Astrocyte (in vitro differentiated cells and primary cell): ENCODE measurements around the gene CIDEA.

Experiments used
- EZH2 ChIP-seq: IDR thresholded peaks from 2 replicates; pipeline ENCODE4 v1.6.1; 2012; ENCODE audit warnings: mild to moderate bottlenecking, low read length, inconsistent platforms; ENCODE audit not compliant: insufficient read depth
- TF ChIP-seq, protein P1 (sequence below): IDR thresholded peaks from 2 replicates; pipeline ENCODE4 v1.5.1; 2011; ENCODE audit warnings: low read depth, mild to moderate bottlenecking, inconsistent platforms, low read length, moderate library complexity; ENCODE audit not compliant: insufficient read depth

DNA sequence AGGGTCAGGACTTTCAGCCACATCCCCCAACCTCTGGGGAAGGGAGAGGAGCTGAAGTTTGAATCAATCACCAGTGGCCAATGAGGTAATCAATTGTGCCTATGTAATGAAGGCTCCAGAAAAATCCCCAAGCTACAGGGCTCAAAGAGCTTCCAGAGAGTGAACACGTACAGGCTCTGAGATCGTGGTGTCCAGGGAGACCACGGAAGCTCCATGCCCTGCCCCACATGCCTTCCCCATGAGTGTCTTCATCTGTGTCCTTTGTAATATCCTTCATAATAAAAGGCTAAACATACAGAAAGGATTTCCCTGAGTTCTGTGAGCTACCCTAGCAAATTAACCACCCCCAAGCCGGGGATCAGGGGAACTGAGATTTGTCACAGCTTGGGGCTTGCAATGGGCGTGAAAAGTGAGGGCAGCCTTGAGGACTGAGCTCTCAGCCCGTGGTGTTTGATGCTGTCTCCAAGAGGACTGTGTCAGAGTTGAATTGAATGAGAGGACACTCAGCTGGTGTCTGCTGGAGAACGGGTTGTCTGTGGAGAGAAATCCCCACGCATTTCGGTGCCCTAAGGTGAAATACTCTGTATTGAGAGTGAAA is 28.4 kb downstream of the CIDEA start:
- TF ChIP-seq, protein P1, sequence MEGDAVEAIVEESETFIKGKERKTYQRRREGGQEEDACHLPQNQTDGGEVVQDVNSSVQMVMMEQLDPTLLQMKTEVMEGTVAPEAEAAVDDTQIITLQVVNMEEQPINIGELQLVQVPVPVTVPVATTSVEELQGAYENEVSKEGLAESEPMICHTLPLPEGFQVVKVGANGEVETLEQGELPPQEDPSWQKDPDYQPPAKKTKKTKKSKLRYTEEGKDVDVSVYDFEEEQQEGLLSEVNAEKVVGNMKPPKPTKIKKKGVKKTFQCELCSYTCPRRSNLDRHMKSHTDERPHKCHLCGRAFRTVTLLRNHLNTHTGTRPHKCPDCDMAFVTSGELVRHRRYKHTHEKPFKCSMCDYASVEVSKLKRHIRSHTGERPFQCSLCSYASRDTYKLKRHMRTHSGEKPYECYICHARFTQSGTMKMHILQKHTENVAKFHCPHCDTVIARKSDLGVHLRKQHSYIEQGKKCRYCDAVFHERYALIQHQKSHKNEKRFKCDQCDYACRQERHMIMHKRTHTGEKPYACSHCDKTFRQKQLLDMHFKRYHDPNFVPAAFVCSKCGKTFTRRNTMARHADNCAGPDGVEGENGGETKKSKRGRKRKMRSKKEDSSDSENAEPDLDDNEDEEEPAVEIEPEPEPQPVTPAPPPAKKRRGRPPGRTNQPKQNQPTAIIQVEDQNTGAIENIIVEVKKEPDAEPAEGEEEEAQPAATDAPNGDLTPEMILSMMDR = no peak
- no peak for TF ChIP-seq EZH2
